PC-3 (cell line): ENCODE results near the gene JAZF1. TPM values are rescaled to one million over a fixed set of nuclear protein-coding genes. Genes with fewer than 3 reads are reported as not detected.

Source experiments
- ATAC-seq: fragments of 200-7000 bp; cut with Tn5 transposase; 2 replicates; pipeline ENCODE4 v1.9.1; 2020; ENCODE audit warnings: mild to moderate bottlenecking, moderate library complexity
- BruUV-seq: library from RNA; stranded (reverse); fragments of 400-500 nt; replicated peaks from 2 replicates; lab custom pipeline; 2021; lab: Mats Ljungman, UMichigan
- CTCF ChIA-PET: fragments of 300-600 bp; sonication (Branson Sonifier 250); formaldehyde crosslinking; loops from one replicate; lab custom pipeline; 2022; ENCODE audit warnings: antibody characterized with exemption; lab: Charles Lee
- POLR2A ChIA-PET: fragments of 300-600 bp; sonication (Branson Sonifier 250); formaldehyde crosslinking; loops from one replicate; lab custom pipeline; 2022; ENCODE audit warnings: antibody characterized with exemption; ENCODE audit not compliant: unreplicated experiment; lab: Charles Lee
- DNase-seq: peaks from one replicate; pipeline ENCODE4 v3.0.0-alpha.2; 2015
- H2AFZ ChIP-seq: fragments of 300-600 bp; sonication (generic); 2 replicates; pipeline ENCODE4 v1.6.0; 2016; ENCODE audit warnings: antibody characterized with exemption, low read length
- H3F3A ChIP-seq: fragments of 300-600 bp; sonication (generic); one replicate; pipeline ENCODE4 v1.6.0; 2017; ENCODE audit warnings: antibody characterized with exemption, low read length, control low read depth, mild to moderate bottlenecking; ENCODE audit not compliant: unreplicated experiment
- H3K27ac ChIP-seq: fragments of 300-600 bp; sonication (generic); 2 replicates; pipeline ENCODE4 v1.5.1; 2016; ENCODE audit warnings: mild to moderate bottlenecking, low read length
- H3K27me3 ChIP-seq: fragments of 300-600 bp; sonication (generic); 2 replicates; pipeline ENCODE4 v1.6.1; 2016; ENCODE audit warnings: low read length, mixed read lengths
- H3K36me3 ChIP-seq: fragments of 300-600 bp; sonication (generic); 2 replicates; pipeline ENCODE4 v1.6.1; 2016; ENCODE audit warnings: low read depth, mixed run types, low read length, mixed read lengths
- H3K4me1 ChIP-seq: fragments of 300-600 bp; sonication (generic); 2 replicates; pipeline ENCODE4 v1.5.1; 2016; ENCODE audit warnings: low read length; ENCODE audit not compliant: insufficient read depth
- H3K4me2 ChIP-seq: fragments of 300-600 bp; sonication (generic); 2 replicates; pipeline ENCODE4 v1.6.0; 2016; ENCODE audit warnings: low read length
- H3K4me3 ChIP-seq: fragments of 300-600 bp; sonication (generic); 2 replicates; pipeline ENCODE4 v1.5.1; 2016; ENCODE audit warnings: mild to moderate bottlenecking, low read length, mixed read lengths
- H3K79me2 ChIP-seq: fragments of 300-600 bp; sonication (generic); 2 replicates; pipeline ENCODE4 v1.6.1; 2017; ENCODE audit warnings: low read length, mixed read lengths
- H3K9ac ChIP-seq: fragments of 300-600 bp; sonication (generic); 2 replicates; pipeline ENCODE4 v1.6.0; 2016; ENCODE audit warnings: mild to moderate bottlenecking, low read length
- H3K9me2 ChIP-seq: fragments of 300-600 bp; sonication (generic); replicated peaks from 2 replicates; pipeline ENCODE4 v1.6.1; 2016; ENCODE audit warnings: mixed run types, low read length, mixed read lengths
- H3K9me3 ChIP-seq: fragments of 300-600 bp; sonication (generic); 2 replicates; pipeline ENCODE4 v1.6.1; 2016; ENCODE audit warnings: low read length, mixed read lengths
- H4K20me1 ChIP-seq: fragments of 300-600 bp; sonication (generic); 2 replicates; pipeline ENCODE4 v1.6.1; 2016; ENCODE audit warnings: low read length, mixed read lengths
- EZH2 ChIP-seq: fragments of 300-600 bp; sonication (generic); IDR thresholded peaks from one replicate; pipeline ENCODE4 v1.6.1; 2017; ENCODE audit warnings: antibody characterized with exemption, mild to moderate bottlenecking, low read length; ENCODE audit not compliant: unreplicated experiment
- EZH2phosphoT487 ChIP-seq: fragments of 300-600 bp; sonication (generic); IDR thresholded peaks from 2 replicates; pipeline ENCODE4 v1.6.1; 2018; ENCODE audit warnings: mild to moderate bottlenecking, antibody characterized with exemption, low read length, borderline replicate concordance
- intact Hi-C: fragments of 100-400 bp; cut with micrococcal nuclease; formaldehyde crosslinking; loops from 2 replicates; pipeline ENCODE4 v1.9.0; 2023
- total RNA-seq: library from RNA; depleted of rRNA; stranded (reverse); fragments of >200 nt; gene quantifications from 2 replicates; pipeline ENCODE4 v1.2.3, GENCODE V29; 2014
- TF ChIP-seq, protein P1 (sequence below): fragments of 300-600 bp; sonication (generic); conservative IDR thresholded peaks from 2 replicates; pipeline ENCODE4 v1.5.1; 2017; ENCODE audit warnings: antibody characterized with exemption, low read depth, mild to moderate bottlenecking, low read length

Gene JAZF1
- total RNA-seq, 1 experiment from 2014 or later = 2.3 TPM

DNA sequence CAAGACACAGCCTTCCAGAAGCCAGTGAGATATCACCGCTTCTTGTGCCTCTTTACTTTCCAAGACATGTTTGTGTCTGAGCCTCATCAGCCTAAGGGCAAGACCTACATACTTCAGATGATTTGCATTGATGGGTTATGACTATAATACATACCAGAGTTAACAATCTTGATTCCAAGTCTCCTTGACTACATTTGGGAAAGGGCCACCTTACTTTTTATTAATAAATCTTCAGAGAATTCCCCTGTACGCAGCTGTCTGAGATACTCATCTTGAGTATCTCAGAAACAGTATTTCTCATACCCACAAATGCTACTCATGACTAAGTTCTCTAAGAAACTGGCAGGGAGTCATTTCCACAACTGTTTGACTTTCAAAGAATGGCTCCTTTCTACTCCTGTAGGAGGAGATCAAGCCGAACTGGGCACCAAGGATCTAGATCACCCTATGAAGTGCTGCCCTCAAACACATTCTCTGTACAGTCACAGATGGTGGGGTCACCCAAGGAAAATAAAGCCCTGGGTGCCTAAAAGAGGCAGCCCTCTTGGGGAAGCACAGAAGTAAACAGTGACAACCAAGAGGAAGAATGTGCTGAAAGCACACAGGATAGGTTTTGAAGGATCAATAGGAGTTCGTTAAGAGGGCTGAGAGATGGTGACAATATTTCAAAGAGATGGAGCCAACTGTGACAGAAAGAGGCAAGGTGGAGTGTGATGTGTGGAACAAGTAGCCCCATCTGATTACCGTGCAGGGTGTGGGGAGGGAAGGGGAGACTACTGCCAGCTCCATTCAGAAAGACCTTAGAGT, 138.9 kb downstream of the JAZF1 start:
- Histone ChIP-seq H3K27ac (peak overlapping the region; percentile 55), H3K4me1 (peaks cover 44% of the 10 kb centered on the region), H3K4me2 (peak overlapping the region; percentile 29)

DNA sequence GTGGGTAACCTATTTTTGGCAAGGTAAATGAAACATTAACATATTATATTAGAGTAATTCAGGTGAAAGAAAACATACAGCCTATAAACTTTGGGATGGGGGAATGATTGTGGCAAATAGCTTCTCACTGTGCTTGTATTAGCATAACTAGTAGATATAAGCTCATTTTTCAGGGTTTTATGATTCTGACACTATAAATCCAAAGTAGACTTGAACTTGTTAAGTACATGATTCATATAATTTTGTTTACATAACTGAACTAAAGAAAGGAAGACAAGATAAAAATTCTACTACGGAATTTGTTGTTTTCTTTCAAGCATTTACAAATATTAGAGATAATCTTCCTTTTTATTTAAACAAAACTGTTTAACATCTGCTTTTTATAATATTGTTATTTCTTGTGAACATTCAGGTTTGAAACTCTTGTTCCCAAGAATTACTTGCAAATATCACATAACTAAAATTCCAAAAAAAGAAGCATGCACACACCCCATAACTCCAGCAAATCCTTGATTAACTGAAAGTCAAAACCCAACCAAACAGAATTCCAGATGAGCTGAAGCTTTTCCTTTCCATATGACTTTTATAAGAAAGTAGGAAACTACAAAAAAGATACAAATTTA, 142.3 kb downstream of the JAZF1 start:
- Histone ChIP-seq H3F3A (peaks cover 6% of the 10 kb centered on the region), H3K79me2 (no peaks in the 10 kb centered on the region), H3K4me3 (peak overlapping the region; percentile 41), H3K9me2 (no peaks in the 10 kb centered on the region), H3K27ac (peak overlapping the region; percentile 90), H3K9me3 (no peaks in the 10 kb centered on the region), H3K4me1 (peaks cover 70% of the 10 kb centered on the region), H3K9ac (peak overlapping the region; percentile 58), H4K20me1 (no peaks in the 10 kb centered on the region), H2AFZ (no peak overlapping the region), H3K27me3 (no peaks in the 10 kb centered on the region), H3K36me3 (no peaks in the 10 kb centered on the region), H3K4me2 (peak overlapping the region; percentile 91)
- ChIA-PET POLR2A (interaction anchor here (0.5 kb wide), 1 partner anchor 114 kb away, joined by 3 read pairs; no protein-coding TSS in a partner anchor), CTCF (interaction anchor here (1.8 kb wide), 1 partner anchor 24 kb away, joined by 5 read pairs; no protein-coding TSS in a partner anchor)
- intact Hi-C loops = loop anchor here (1.0 kb wide), 1 partner anchor 40 kb away; no protein-coding TSS in a partner anchor
- TF ChIP-seq EZH2 (no peak), EZH2phosphoT487 (no peak)
- TF ChIP-seq, protein P1, sequence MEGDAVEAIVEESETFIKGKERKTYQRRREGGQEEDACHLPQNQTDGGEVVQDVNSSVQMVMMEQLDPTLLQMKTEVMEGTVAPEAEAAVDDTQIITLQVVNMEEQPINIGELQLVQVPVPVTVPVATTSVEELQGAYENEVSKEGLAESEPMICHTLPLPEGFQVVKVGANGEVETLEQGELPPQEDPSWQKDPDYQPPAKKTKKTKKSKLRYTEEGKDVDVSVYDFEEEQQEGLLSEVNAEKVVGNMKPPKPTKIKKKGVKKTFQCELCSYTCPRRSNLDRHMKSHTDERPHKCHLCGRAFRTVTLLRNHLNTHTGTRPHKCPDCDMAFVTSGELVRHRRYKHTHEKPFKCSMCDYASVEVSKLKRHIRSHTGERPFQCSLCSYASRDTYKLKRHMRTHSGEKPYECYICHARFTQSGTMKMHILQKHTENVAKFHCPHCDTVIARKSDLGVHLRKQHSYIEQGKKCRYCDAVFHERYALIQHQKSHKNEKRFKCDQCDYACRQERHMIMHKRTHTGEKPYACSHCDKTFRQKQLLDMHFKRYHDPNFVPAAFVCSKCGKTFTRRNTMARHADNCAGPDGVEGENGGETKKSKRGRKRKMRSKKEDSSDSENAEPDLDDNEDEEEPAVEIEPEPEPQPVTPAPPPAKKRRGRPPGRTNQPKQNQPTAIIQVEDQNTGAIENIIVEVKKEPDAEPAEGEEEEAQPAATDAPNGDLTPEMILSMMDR = no peak
- ATAC-seq = peak; percentile 23
- peak; percentile 48 for DNase-seq
- no TSS peak for BruUV-seq

More for the DNA sequence above, 138.9 kb downstream of the JAZF1 start:
- Histone ChIP-seq H3F3A (peaks cover 3% of the 10 kb centered on the region), H4K20me1 (no peaks in the 10 kb centered on the region), H3K9ac (no peak overlapping the region), H3K36me3 (no peaks in the 10 kb centered on the region), H3K4me3 (no peak overlapping the region), H2AFZ (no peak overlapping the region), H3K27me3 (no peaks in the 10 kb centered on the region), H3K9me3 (no peaks in the 10 kb centered on the region), H3K9me2 (no peaks in the 10 kb centered on the region), H3K79me2 (no peaks in the 10 kb centered on the region)
- DNase-seq (peak; percentile 77), ATAC-seq (peak; percentile 19)
- ChIA-PET CTCF (interaction anchor here (1.0 kb wide), 1 partner anchor 20 kb away, joined by 3 read pairs; no protein-coding TSS in a partner anchor), POLR2A (no interaction called here)
- intact Hi-C loops = no loop called here
- TF ChIP-seq EZH2 = no peak
- TF ChIP-seq, protein P1 = no peak
- TF ChIP-seq EZH2phosphoT487 = no peak
- no TSS peak for BruUV-seq
